ENCODE results near the gene ZBTB39. TPM values are rescaled to one million over a fixed set of nuclear protein-coding genes. Genes with fewer than 3 reads are reported as not detected.
A peak's percentile ranks its signal among the peaks of the same experiment; 100 is the strongest.

Gene ZBTB39
- total RNA-seq, 2 experiments from 2014 or later: 5.1 to 5.5 TPM

- Mint-ChIP-seq H3K4me1 (ENCODE audit: low read depth) (peaks cover 64% of the 10 kb centered on the region), H3K27me3 (no peaks in the 10 kb centered on the region), H3K36me3 (ENCODE audit: low read depth) (peaks cover 41% of the 10 kb centered on the region), H3K4me3 (no peak overlapping the region), H3K27ac (no peak overlapping the region), H3K9me3 (no peaks in the 10 kb centered on the region)
- CTCF ChIA-PET: interaction anchor here (0.8 to 9.9 kb wide), 15 partner anchors 9 to 249 kb away, joined by 3 to 123 read pairs (median 11); partner anchors contain the start of gene STAT6
- DNase-seq (no peak), ATAC-seq (no peak)
- POLR2A ChIA-PET: interaction anchor here (1.1 to 4.9 kb wide), 6 partner anchors 9 to 276 kb away, joined by 3 to 25 read pairs (median 4); partner anchors contain the start of genes LRP1 and STAT6
- intact Hi-C loops (cut with micrococcal nuclease): no loop called here
- TF ChIP-seq CTCF (IDR thresholded peaks at IDR 0.05): no peak
Measured at GRCh38 chr12:57003395-57003794, 3.0 kb downstream of the ZBTB39 start.

GRCh38 chr12:57001448-57001906 is 4.9 kb downstream of the ZBTB39 start:
- TF ChIP-seq CTCF (IDR thresholded peaks at IDR 0.05): peak; percentile 84
- DNase-seq (peak; percentile 84), ATAC-seq (peak; percentile 25)
- no peaks in the 10 kb centered on the region for H3K27me3 Mint-ChIP-seq
- intact Hi-C loops (cut with micrococcal nuclease): no loop called here
- ChIA-PET CTCF (interaction anchor here (0.6 to 9.9 kb wide), 53 partner anchors 8 to 487 kb away, joined by 3 to 123 read pairs (median 4); partner anchors contain the start of genes HSD17B6, LRP1, PRIM1 and STAT6), POLR2A (interaction anchor here (0.8 to 4.9 kb wide), 3 partner anchors 64 to 110 kb away, joined by 3 to 25 read pairs (median 3); partner anchors contain the start of gene STAT6)
- no peaks in the 10 kb centered on the region for H3K9me3 Mint-ChIP-seq
- H3K27ac Mint-ChIP-seq: no peak overlapping the region
- H3K4me3 Mint-ChIP-seq: no peak overlapping the region
- peaks cover 54% of the 10 kb centered on the region for H3K4me1 Mint-ChIP-seq (ENCODE audit: low read depth)
- H3K36me3 Mint-ChIP-seq (ENCODE audit: low read depth): peaks cover 45% of the 10 kb centered on the region

- H3K27me3 Mint-ChIP-seq: no peaks in the 10 kb centered on the region
- intact Hi-C loops (cut with micrococcal nuclease): no loop called here
- H3K4me3 Mint-ChIP-seq: no peak overlapping the region
- H3K27ac Mint-ChIP-seq: peak overlapping the region; percentile 2
- H3K4me1 Mint-ChIP-seq (ENCODE audit: low read depth): peaks cover 52% of the 10 kb centered on the region
- H3K9me3 Mint-ChIP-seq: no peaks in the 10 kb centered on the region
- ChIA-PET POLR2A (interaction anchor here (1.5 kb wide), 1 partner anchor 17 kb away, joined by 4 read pairs; the partner anchor contains the start of gene TAC3), CTCF (interaction anchor here (0.7 to 9.9 kb wide), 14 partner anchors 12 to 251 kb away, joined by 3 to 123 read pairs (median 16); partner anchors contain the start of genes LRP1 and STAT6)
- peaks cover 50% of the 10 kb centered on the region for H3K36me3 Mint-ChIP-seq (ENCODE audit: low read depth)
- ATAC-seq: peak; percentile 29
- no peak for TF ChIP-seq CTCF (IDR thresholded peaks at IDR 0.05)
- no peak for DNase-seq
Measured at GRCh38 chr12:57000393-57000792, 6.0 kb downstream of the ZBTB39 start.

- no peaks in the 10 kb centered on the region for H3K9me3 Mint-ChIP-seq
- intact Hi-C loops (cut with micrococcal nuclease): loop anchor here (10.0 kb wide), 1 partner anchor 365 kb away; the partner anchor contains the start of gene BAZ2A
- no peaks in the 10 kb centered on the region for H3K27me3 Mint-ChIP-seq
- H3K4me1 Mint-ChIP-seq (ENCODE audit: low read depth): peaks cover 44% of the 10 kb centered on the region
- no peak for TF ChIP-seq CTCF (IDR thresholded peaks at IDR 0.05)
- no peak for ATAC-seq
- peaks cover 49% of the 10 kb centered on the region for H3K36me3 Mint-ChIP-seq (ENCODE audit: low read depth)
- CTCF ChIA-PET: interaction anchor here (1.0 to 9.9 kb wide), 9 partner anchors 9 to 241 kb away, joined by 3 to 123 read pairs (median 6); partner anchors contain the start of genes HSD17B6 and STAT6
- DNase-seq: no peak
- H3K27ac Mint-ChIP-seq: no peak overlapping the region
- H3K4me3 Mint-ChIP-seq: no peak overlapping the region
- POLR2A ChIA-PET: interaction anchor here (0.8 to 1.5 kb wide), 3 partner anchors 13 to 112 kb away, joined by 3 to 7 read pairs (median 4); partner anchors contain the start of gene TAC3
Measured at GRCh38 chr12:56999456-56999855, 6.9 kb downstream of the ZBTB39 start.

- ChIA-PET POLR2A (interaction anchor here (0.8 to 1.5 kb wide), 3 partner anchors 13 to 113 kb away, joined by 3 to 7 read pairs (median 4); partner anchors contain the start of gene TAC3), CTCF (interaction anchor here (1.0 to 7.7 kb wide), 8 partner anchors 9 to 241 kb away, joined by 3 to 78 read pairs (median 5); partner anchors contain the start of genes HSD17B6 and STAT6)
- TF ChIP-seq CTCF (IDR thresholded peaks at IDR 0.05): no peak
- peaks cover 44% of the 10 kb centered on the region for H3K4me1 Mint-ChIP-seq (ENCODE audit: low read depth)
- intact Hi-C loops (cut with micrococcal nuclease): loop anchor here (10.0 kb wide), 1 partner anchor 364 kb away; the partner anchor contains the start of gene BAZ2A
- H3K4me3 Mint-ChIP-seq: no peak overlapping the region
- peaks cover 45% of the 10 kb centered on the region for H3K36me3 Mint-ChIP-seq (ENCODE audit: low read depth)
- peak; percentile 86 for ATAC-seq
- H3K9me3 Mint-ChIP-seq: no peaks in the 10 kb centered on the region
- no peaks in the 10 kb centered on the region for H3K27me3 Mint-ChIP-seq
- peak; percentile 85 for DNase-seq
- H3K27ac Mint-ChIP-seq: peak overlapping the region; percentile 67
Measured at GRCh38 chr12:56998981-56999380, 7.4 kb downstream of the ZBTB39 start.
